Activated naive CD4-positive, alpha-beta T cell (primary cell): ENCODE results near the gene TBX6.

ENCODE experiments used
- DNase-seq, 4 experiments: peaks; one replicate each; lab custom pipeline; 2025; lab: John Stamatoyannopoulos, UW

TBX6 gene

DNA sequence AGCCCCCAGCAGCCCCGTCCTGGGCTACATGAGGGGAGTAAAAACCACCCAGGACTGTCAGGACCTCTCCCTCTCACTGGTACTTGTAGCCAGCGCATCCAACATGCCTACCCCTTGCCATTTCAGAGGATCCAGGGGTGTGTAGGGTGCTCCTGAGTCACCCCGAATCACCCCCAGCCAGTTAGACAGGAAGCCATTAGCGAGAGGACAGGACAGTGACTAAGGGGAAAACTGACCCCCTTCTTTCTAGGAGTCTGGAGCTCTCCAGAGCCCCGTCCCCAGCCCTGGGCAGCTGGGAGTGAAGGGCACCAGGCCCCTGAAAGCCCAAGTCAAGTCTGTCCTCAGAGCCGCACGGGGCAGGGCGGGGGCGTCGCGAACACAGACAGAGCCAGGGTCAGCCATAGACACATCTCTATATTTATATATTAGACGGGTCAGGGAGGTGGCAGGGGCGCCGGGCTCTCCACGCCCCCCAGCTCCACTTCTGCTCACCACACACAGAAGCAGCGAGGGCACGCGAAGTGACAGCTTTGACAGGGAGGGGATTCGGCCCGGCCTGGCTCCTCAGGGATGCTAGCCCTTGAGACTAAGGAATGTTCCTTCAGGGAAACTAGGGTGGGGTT is 22.1 kb upstream of the TBX6 start:
- no peak for DNase-seq

DNA sequence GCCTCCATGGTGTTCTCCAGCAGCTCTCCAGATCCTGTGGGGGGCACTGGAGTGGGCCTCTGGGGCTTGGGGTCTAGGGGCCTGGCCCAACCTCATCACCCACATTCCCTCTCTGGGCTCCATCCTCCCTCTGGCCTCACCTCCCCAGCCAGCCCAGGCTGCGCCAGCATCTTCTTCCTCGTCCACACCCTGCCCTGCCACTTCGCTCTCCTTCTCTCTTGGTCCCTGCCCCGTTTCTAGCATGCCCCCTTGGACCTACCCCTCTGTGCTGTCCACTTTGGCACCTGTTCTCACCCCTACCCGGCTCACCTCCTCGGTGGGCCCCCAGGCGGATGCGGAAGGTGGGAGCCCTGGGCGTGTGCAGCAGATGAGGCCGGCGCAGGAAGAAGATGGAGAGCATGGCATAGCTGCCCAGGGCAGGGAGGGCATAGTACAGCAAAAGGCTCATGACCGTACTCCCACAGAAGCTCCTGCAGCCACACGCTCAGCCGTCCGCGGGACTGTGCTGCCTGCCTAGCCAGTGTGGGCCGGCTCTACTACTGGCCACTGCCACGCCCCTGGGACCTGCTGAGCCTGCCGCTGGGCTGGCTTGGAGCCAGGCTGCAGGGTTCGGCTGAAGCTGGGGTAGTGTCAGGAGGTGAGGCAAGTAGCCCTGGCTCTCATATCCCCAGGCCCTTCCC is 21.4 kb upstream of the TBX6 start, which contains the start of gene GDPD3:
TSS of gene GDPD3 (minus strand) at position 507 of the 680 bp plus-strand sequence. CDS start at position 448, 59 bp downstream.
- no peak for DNase-seq

DNA sequence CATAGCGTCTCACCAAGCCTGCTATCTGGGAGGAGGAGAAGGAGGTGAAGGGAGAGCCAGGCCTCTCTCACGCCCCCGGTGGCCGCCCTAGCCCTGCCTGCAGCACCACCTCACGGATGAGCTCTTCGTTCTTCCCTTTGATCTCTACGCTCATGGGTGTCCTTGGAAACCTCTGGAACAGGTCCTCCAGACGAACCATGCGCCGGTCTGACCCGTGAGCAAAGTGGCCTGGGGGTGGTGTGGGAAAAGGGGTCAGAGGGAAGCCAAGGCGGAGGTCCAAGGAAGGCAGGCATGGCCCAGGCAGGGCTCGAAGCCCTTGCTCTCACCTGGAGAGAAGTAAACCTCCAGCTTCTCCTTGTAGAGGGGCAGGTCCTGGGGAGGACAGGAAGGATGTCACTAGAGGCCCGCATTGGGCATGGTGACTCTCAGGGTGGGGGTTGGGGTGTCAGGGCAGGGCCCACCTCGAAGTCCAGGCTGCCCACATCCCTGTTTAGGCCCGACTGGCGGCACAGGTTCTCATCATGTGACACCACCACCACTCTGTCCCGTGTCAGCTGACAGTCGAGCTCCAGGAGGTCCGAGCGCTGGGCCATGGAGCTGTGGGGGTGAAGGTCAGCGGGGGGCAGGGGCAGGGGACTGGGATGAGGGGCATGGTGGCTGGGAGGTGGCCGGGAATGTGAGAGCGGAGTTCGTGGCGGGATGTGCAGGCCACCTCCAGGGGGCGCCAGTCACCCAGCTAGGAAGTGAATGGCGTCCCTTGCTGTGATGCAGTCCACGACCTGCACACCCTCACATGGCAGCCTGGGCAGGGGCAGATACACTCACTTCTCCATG is 20.7 kb upstream of the TBX6 start:
- peak; percentile 17 to 51 (median 36) for DNase-seq

DNA sequence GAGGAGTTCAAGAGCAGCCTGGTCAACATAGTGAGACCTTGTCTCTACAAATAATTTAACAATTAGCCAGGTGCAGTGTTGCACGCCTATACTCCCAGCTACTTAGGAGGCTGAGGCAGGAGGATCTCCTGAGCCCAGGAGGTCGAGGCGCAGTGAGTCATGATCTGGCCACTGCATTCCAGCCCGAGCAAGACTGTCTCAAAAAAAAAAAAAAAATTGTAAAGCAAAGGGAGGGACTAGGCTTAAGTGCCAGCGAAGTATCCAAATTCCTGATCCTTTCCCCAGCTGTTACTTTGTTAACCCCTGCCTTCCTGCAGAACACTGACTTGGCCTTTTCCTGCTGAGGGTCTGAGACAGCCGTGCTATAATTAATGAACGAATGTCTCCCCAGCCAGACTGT is 18.9 kb upstream of the TBX6 start:
- DNase-seq: no peak

DNA sequence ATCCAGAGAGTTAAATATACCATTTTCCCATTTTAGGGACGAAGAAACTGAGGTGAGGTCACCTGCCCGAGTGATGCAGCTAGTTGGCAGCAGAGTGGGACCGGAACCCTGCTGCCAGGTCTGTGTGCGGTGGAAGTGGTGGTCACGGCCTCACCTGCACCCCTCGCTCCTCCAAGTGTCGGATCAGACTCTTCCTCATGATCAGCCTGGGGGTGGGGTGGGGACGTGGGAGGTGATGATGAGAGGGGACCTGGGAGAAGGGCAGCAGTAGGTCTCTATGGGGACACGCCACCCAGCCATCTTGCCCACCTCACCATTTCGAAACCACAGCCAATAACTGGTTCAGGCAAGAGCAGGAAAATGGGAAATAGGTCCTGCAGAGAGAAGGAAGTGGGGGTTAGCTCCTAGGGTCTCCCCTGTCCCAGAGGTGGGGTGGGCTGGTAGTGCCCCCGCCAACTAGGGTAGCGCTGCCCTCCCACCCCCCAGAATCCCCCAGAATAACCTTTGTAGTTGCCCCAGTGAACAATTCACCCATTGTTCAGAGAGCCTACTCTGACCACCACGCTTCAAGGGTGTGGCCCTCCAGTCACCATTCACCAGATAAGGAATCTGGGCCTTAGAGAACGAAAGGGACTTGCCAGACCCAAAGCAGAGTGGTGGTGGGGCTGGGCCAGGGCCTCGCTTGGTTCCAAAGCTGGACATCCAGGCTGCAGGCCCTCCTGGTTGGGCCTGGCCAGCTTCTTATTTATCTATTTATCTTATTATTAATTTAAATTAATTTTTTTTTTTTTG is 16.5 kb upstream of the TBX6 start:
- DNase-seq: no peak

DNA sequence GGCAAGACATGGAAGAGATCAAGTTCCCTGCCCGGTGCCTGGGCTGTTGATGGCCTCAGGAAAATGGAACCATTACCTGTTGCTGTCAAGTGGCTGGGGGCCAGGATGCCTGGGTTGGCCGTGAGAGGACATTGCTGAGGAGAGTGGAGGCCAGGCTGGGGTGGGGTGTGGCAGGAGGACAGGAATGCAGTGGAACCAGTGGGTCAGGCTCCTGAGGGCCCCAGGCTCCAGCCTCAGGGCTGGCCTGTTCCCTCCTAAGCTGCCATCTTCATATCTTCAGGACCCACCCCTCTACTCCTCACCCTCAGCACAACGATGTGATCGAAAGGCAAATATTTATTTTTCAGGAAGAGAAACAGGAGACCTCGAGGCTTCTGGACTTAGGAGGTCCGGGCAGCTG is 12.8 kb upstream of the TBX6 start:
- no peak for DNase-seq

DNA sequence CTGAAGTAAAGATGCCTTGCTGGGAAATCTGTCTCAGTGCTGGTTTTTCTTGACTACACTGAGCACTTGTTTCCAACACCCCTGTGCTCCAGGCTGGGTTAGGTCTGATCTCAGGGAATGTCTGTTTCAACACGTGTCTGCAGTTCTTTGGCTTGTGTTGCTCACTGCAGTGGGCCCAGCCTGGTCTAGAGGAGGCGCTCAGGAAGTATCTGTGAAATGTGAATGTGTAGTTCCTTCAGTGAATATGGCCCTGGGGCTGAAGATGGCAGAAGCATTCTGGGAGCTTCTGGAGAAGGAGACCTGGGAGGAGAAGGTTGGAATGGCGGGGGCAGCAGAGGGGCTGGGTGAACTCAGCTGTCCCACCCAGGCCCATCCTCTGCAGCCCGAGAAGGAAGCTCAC is 12.4 kb upstream of the TBX6 start:
- no peak for DNase-seq

DNA sequence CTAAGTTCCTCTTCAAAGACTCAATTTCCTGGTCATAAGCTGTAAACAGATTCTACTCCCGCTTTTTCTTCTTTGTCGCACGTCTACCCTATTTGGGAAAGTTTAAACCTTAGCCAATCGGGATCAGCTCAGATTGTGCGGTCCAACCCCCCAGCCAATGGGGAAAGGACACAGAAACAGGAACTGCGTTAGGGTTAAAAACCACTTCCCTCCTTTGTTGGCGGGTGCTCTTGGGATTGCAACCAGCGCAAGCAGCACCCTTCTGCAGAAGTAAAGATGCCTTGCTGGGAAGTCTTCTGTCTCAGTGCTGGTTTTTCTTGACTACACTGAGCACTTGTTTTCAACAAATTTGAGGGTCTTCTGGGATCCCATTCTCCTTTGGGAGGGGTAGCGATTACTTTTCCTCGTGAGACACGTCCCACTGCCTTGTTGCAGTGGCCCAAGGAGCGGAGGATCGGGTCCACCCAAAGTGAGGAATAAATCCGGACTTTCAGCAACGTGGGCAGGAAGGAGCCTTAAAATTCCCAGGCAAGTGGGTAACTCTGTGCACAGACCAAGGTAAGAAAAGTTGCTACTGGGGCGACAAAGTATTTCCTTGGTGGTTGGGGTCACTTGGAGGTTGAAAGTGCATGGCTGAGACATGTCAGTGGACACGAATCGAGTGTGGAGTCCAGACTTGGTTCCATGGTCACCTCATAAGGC is 5.3 kb upstream of the TBX6 start:
- no peak for DNase-seq

DNA sequence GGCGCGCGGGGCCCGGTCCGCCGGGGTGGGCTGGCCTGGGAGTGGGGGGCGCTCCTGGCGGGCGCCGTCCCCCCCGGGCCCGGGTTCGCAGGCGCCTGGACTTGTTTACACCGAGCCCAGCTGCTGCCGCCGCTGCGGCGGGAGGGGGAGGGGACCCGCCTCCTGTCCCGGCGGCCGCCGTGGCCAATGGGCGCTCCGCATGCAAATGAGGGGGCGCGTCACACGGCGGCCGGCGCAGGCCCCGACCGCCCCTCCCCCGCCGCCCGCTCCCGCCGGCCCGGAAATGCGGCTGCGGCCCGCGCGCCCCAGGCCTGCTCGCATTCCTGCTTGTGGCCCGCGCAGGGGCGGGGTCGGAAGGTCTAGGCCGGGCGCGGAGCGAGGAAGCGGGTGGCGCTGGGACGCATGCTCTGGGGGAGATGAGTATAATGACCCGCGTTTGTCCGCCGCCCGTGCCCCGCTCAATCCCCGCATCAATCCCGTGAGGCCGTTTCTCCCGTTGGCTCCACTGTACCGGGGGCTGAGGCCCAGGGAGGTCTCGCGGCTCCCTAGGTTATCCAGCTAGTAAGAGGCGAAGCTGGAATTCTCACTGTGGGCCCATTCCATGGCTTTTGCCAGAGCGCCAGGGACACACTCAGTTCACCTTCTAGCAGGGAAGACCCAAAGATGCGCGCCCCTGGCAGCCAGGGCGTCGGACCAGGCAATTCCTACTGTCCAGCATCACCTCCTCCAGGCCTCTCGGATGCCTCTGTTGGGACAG is 4.6 kb upstream of the TBX6 start, which contains the start of gene YPEL3:
TSS of gene YPEL3 (minus strand) at position 109 of the 757 bp plus-strand sequence. CDS start 731 bp downstream, outside the sequence.
- peak; percentile 66 to 84 (median 72) for DNase-seq

DNA sequence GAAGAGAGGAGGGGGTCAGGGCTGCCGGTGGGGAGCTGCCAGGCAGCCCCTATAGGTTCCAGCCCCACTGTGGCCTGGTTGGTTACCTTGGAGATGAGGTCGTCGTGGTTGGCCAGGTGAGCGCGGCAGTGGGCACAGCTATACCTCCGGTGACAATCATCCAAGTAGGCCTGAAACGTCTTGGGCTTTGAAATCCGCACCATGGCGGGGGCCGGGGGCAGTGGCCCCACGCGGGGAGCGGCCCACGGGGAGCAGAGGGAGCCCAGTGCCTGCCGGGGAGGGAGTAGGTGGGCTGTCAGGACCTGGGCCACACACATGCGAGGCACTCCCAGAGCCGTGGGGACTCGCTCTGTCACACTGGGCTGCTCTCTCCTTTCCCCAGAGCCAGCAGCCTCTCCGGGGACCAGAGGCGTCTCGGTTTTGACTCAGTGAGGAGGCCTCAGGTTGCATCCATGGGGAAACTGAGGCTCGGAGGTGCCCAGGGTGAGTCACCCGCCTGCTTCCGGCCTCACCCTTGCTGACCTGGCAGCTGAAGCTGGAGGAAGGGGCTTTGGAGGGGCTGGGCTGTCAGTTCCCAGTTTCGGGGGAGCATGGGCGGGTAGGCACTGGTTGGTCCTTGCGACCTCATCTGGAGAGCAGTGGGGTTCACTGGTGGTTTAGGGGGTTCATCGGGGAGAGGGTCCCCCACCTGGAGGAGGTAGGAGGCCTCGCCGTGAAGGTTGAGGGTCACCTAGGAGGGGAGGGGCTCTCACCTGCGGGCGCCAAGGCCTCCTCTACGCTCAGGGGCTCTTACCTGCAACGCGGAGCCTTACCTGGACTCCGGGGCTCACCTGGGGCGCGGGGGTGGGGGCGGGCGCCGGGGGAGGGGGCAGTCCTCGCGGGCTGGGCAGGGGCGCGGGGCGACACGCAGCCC is 3.7 kb upstream of the TBX6 start:
- no peak for DNase-seq

DNA sequence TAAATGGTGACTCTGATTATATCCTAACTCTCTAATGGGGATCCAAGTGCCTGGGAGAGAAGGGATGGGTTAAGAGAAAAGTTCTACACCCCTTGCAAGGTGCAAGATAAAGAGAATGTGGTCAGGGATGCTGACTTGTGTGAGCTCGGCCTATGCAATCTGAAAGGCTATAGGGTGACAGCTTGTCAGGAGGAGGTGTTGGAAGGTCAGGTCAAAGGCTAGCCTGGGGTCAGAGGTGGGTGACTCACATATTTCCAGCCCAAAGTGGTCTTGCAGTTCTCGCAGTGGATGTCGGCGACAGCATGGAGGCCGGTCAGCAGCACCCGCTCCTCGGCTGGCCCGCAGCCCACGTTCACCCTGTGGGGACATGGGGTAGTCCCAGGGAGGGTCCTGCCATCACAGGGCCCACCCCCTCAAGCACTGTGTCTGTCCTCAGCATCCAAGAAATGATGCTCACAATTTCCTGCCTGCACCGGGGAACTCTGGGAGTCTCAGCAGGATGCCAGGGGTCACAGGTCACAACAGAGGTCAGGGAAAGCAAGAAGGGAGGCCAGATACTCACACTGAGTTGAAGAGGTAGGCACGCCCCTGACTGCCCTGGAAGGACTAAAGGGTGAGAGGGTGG is 2.9 kb upstream of the TBX6 start:
- no peak for DNase-seq

DNA sequence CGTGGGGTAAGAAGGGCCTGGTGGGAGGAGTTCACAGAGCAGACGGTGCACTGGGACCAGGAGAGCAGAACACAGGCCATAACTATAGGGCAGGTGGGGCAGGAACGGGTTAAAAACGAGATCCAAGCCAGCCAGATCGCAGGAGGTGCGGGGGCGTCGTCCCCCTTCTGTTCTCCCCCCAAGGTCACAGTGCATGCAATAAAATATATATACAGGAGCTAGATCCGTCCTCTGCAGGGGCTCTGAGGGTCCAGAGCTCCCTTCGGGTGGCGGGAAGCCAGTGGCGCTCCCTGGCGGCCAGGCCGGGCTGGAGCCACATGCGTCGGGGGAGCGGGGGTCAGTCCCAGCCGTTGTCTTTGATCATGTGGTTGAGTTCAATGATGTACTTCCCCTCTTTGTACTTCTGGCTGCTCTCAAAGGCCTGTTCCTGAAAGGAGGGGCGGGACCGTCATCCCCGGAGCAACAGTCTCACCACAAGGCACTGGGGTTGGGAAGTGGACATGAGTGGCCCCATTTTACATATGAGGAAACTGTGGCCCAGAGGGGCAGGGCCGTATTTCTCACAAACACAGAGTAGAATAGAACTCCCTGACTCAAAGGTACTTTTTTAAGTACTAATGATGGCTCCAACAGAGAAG is 768 bp upstream of the TBX6 start:
- DNase-seq: peak in 1 of 4 experiments; percentile 38

DNA sequence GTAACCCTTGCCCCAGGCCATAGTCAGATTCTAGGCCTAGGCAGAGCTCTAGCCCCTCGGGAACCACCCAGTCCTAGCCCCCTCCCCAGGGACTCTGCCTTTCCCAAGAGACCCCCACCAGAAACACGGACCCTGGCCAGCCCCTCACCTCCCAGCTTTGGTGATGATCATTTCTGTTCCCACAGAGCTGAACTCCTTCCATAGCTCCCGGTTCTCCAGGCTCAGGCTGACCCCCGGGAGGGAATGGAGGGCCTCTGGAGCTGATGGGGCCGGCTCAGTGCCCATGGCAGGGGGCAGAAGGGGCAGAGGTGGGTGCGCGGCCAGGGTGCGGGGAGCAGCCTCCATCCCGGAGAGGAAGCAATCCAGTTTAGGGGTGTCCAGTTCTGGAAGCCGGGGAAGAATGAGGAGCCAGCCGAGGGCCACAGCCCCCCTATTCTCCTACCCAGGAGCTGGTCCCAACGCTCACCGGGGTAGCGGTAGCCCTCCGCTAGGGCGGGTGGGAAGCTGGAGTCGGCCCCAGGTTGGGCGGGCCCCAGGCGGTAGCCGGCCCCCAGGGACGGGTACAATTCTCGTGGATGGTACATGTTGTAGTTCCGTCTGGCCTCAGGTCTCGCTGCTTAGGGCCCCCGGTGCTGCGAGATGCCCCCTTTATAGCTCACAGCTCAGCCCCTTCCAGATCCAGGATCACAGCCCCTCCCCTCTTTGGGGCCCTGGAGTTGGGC is 953 bp downstream of the TBX6 start:
- DNase-seq: no peak

DNA sequence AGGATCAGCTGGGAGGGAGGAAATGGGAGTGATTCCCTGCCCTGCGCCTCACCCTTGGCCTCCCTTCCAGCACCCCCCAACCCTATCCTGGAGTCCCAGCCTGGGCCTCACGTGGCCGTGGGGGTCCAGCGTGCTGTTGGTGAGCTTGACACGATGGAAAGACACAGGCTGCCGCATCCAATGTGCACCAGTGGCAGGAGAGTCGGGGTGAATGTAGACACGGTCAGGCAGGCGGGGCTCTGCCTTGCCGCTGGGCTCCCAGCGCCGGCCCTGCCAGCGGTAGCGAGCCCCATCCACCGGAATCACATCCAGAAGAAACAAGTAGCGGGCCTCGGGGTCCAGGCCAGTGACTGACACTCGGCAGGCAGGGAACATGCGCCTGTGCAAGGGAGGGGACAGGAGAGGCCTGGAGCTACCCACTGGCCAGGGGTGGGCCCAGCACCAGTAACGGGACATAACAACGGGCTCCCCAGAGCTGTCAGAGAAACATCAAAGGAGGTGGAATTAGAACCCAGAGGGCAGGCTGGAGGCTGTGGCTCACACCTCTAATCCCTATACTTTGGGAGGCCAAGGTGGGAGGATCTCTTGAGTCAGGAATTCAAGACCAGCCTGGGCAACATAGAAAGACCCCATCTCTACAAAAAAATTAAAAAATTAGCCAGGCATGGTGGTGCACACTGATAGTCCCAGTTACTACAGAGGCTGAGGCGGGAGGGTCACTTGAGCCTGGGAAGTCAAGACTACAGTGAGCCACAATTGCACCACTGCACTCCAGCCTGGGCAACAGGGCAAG is 2.7 kb downstream of the TBX6 start:
- DNase-seq: no peak

DNA sequence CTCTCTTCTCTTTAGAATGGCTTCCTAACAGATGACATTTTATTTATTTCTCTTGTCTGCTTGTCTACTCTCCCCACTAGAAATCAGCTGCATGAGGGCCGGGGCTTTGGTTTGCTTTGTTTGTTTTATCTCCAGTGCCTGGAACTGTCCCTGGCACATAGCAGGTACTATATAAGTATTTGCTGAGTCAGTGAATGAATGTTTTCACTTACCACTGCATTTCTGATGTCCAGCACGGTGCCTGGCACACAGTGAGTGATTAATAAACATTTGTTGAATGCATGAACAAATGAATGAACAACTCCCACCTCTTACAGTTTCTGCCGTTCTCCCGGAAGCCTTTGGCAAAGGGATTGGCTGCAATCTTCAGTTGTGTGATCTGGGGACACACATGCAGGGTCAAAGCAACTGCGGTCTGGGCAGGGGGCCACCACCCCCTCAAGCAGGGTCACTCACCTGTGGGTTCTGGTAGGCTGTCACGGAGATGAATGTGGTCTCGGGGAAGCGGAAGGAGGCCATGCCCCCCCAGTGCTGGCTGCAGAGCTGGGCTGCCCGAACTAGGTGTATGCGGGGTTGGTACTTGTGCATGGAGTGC is 3.4 kb downstream of the TBX6 start:
- no peak for DNase-seq

DNA sequence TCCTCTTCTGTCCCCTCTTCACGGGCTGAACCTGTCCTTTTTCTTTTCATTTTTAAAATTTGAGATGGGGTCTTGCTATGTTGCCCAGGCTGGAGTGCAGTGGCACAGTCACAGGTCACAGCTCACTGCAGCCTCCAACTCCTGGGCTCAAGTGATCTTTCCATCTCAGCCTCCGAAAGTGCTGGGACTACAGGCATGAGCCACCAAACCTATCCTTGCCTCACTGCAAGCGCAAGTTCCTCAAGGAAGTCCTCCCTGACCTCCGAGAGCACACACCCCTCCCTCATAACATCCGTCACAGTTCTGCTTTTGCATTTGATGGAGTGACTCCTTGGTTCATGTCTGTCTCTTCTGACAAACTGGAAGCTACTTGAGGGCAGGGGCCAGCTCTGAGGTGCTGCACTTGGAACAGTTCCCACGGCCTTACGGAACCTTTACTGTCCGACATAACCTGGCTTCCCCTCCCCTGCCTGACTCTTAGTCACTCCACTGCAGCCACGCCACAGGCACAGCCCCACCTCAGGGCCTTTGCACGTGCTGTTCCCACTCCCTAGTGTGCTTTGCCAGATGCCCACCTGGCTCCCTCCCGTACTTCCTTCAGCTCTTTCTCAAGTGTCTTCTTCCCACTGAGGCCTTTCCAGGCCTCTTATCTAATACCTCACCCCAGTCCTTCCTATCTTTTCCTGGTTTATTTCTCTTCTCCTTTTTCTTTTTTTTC is 4.4 kb downstream of the TBX6 start:
- DNase-seq: no peak
